Lung (tissue), 12 donors: ENCODE measurements around the gene HMCN2. TPM values are rescaled to one million over a fixed set of nuclear protein-coding genes. Genes with fewer than 3 reads are reported as not detected.

ENCODE experiments used
- ATAC-seq: fragments of 200-7000 bp; cut with Tn5 transposase; one replicate; pipeline ENCODE4 v1.9.1; 2020; ENCODE audit warnings: moderate number of reproducible peaks; ENCODE audit not compliant: insufficient read depth, low FRiP score
- DNase-seq, 3 donors: peaks; one replicate each; pipeline ENCODE4 v3.0.0-alpha.2; 2013 to 2017
- H3K27ac ChIP-seq, 2 donors: one replicate each; pipeline ENCODE4 v1.5.1; 2013; ENCODE audit warnings: mild to moderate bottlenecking in 2 of 2, moderate library complexity in 2 of 2, control low read depth in 1 of 2, inconsistent platforms in 1 of 2, low read depth in 1 of 2, low read length in 1 of 2
- H3K27me3 ChIP-seq, 3 donors: one replicate each; pipeline ENCODE4 v1.5.1; 2013; ENCODE audit warnings: low read length in 2 of 3; ENCODE audit not compliant: control insufficient read depth in 3 of 3, insufficient read depth in 3 of 3
- H3K36me3 ChIP-seq, 4 donors: one replicate each; pipeline ENCODE4 v1.5.1; 2013; ENCODE audit warnings: low read length in 4 of 4, mild to moderate bottlenecking in 1 of 4, moderate library complexity in 1 of 4; ENCODE audit not compliant: control insufficient read depth in 4 of 4, insufficient read depth in 4 of 4
- H3K4me1 ChIP-seq, 5 donors: one replicate each; pipeline ENCODE4 v1.5.1; 2013; ENCODE audit warnings: low read length in 5 of 5, mild to moderate bottlenecking in 2 of 5, moderate library complexity in 1 of 5; ENCODE audit not compliant: control insufficient read depth in 5 of 5, insufficient read depth in 5 of 5
- H3K4me3 ChIP-seq: one replicate; pipeline ENCODE4 v1.5.1; 2013; ENCODE audit warnings: mild to moderate bottlenecking, control low read depth, moderate library complexity
- H3K9ac ChIP-seq, 2 donors: one replicate each; pipeline ENCODE4 v1.5.1; 2013; ENCODE audit warnings: low read length in 2 of 2, control low read depth in 1 of 2; ENCODE audit not compliant: insufficient read depth in 1 of 2
- H3K9me3 ChIP-seq, 4 donors: one replicate each; pipeline ENCODE4 v1.5.1; 2013; ENCODE audit warnings: low read length in 3 of 4, mild to moderate bottlenecking in 1 of 4, moderate library complexity in 1 of 4; ENCODE audit not compliant: control insufficient read depth in 4 of 4, insufficient read depth in 3 of 4
- WGBS, 2 donors: extraction: QIAGEN DNeasy Blood & Tissue Kit; methylation state at CpG; one replicate each; pipeline ENCODE4 v1.1.7; 2013; 5-methylcytosine and 5-hydroxymethylcytosine counted together
- polyA plus RNA-seq, 2 donors: library from polyadenylated mRNA; stranded (reverse); fragments of 200-250 nt; gene quantifications; one replicate each; pipeline ENCODE4 v1.2.1, GENCODE V29; 2013
- total RNA-seq, 2 donors: library from RNA; depleted of rRNA in 1 of 2; stranded (reverse); fragments of >200 nt in 1 of 2; gene quantifications; one replicate each; pipeline ENCODE4 v1.2.1, GENCODE V29; 2014 to 2021
- TF ChIP-seq, protein P1 (sequence below): IDR thresholded peaks from 2 replicates; pipeline ENCODE4 v1.5.1; 2012; ENCODE audit warnings: mild to moderate bottlenecking; ENCODE audit errors: control extremely low read depth, extremely low read depth
- donor health status: control.
- donor health status: control.
- donor health status: Bipolar disorder and iron deficiency.
- donor health status: healthy.
- donor health status: DM: yes; HTN: yes; CAD: no.

HMCN2 gene
- total and polyA plus RNA-seq, 4 donors, result 2.1 to 5.2 (median 3.7) TPM

DNA sequence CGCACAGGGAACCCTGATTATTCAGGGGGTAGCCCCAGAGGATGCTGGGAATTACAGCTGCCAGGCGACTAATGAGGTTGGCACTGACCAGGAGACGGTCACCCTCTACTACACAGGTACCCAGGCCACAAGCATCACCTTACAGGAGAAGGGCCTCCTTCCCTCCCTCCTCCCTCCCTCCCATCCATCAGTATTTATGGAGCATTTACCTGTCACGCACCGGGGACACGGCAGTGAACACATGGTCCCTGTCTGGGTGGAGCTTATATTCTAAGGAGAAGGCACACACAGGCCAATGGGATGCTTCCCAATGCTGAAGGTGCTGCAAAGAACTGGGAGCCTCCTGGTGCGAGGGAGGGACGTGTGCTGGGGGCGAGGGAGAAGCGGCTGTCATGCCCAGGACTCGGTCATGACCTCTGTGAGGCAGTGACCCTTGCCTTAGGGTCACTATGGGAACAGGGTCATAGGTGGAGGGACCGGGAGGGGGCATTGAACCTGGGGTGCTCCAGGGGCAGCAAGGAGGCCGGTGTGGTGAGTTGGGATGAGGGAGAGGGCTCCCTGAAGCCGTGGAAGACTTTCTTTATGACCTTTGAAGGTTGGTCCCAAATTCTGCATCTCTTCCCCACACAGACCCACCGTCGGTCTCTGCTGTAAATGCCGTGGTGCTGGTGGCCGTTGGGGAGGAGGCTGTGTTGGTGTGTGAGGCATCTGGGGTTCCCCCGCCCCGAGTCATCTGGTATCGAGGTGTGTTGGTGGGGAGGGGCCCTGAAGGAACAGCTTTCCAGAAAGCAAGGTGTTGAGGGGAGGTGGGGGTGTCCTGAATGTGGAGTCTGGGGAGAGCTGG lies 41.5 kb downstream of the HMCN2 start:
- no peak overlapping the region for H3K27ac ChIP-seq
- no peak overlapping the region for H3K9ac ChIP-seq
- H3K36me3 ChIP-seq, result no peaks in the 10 kb centered on the region
- ATAC-seq, result no peak
- WGBS, 2 donors, result 83 to 88% methylated on average over 21 of the region's 21 CpGs
- H3K9me3 ChIP-seq, result no peaks in the 10 kb centered on the region
- H3K4me3 ChIP-seq, result no peak overlapping the region
- no peaks in the 10 kb centered on the region for H3K4me1 ChIP-seq
- TF ChIP-seq, protein P1, sequence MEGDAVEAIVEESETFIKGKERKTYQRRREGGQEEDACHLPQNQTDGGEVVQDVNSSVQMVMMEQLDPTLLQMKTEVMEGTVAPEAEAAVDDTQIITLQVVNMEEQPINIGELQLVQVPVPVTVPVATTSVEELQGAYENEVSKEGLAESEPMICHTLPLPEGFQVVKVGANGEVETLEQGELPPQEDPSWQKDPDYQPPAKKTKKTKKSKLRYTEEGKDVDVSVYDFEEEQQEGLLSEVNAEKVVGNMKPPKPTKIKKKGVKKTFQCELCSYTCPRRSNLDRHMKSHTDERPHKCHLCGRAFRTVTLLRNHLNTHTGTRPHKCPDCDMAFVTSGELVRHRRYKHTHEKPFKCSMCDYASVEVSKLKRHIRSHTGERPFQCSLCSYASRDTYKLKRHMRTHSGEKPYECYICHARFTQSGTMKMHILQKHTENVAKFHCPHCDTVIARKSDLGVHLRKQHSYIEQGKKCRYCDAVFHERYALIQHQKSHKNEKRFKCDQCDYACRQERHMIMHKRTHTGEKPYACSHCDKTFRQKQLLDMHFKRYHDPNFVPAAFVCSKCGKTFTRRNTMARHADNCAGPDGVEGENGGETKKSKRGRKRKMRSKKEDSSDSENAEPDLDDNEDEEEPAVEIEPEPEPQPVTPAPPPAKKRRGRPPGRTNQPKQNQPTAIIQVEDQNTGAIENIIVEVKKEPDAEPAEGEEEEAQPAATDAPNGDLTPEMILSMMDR, result no peak
- no peak for DNase-seq
- H3K27me3 ChIP-seq, result peaks cover 0 to 13% (median 0%) of the 10 kb centered on the region in 3 donors

DNA sequence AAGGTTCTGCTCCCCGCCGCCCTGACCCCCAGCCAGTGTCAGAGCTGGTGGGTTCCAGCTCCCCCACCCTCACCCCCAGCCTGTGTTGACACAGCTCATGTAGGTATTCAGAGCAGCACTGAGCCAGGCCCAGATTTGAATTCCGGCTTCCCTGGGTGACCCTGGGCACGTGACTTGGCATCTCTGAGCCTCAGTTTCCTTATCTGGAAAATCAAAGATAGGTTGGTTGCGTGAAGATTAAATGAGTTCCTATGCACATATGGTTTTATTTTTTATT lies 42.0 kb downstream of the HMCN2 start:
- DNase-seq (no peak), ATAC-seq (no peak)
- H3K27ac ChIP-seq, result no peak overlapping the region
- TF ChIP-seq, protein P1, result no peak
- WGBS, 2 donors, result 95% methylated on average over 5 of the region's 5 CpGs
- H3K4me3 ChIP-seq, result no peak overlapping the region
- no peak overlapping the region for H3K9ac ChIP-seq
- no peaks in the 10 kb centered on the region for H3K4me1 ChIP-seq
- H3K9me3 ChIP-seq, result no peaks in the 10 kb centered on the region
- H3K27me3 ChIP-seq, result peaks cover 0 to 9% (median 0%) of the 10 kb centered on the region in 3 donors
- H3K36me3 ChIP-seq, result no peaks in the 10 kb centered on the region

DNA sequence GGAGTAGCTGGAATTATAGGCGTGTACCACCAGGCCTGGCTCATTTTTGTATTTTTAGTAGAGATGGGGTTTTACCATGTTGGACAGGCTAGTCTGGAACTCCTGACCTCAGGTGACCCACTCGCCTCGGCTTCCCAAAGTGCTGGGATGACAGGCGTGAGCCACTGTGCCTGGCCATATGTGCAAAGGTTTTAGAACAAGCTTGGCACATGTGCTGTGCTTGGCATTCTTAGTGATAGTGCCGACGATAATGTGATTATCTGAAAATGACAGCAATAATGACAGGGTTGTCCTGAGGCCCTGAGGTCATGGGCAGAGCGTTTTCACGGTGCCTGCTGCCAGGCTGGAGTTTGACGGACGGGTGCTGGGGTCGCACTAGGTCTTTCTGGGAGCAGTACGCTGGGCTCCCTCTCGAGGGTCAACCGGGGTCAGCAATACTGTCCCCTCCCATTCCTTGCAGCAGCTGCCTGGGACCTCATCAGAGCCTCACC lies 42.6 kb downstream of the HMCN2 start:
- peaks cover 0 to 7% (median 0%) of the 10 kb centered on the region in 3 donors for H3K27me3 ChIP-seq
- DNase-seq, result no peak
- TF ChIP-seq, protein P1, result no peak
- WGBS, 2 donors, result 75 to 82% methylated on average over 14 of the region's 14 CpGs
- H3K27ac ChIP-seq, result no peak overlapping the region
- H3K4me1 ChIP-seq, result no peaks in the 10 kb centered on the region
- no peaks in the 10 kb centered on the region for H3K36me3 ChIP-seq
- no peak for ATAC-seq
- no peaks in the 10 kb centered on the region for H3K9me3 ChIP-seq
- no peak overlapping the region for H3K4me3 ChIP-seq
- no peak overlapping the region for H3K9ac ChIP-seq
